Ascending aorta (tissue), 2 donors: Measurements from ENCODE around the gene PHAF1. TPM values are rescaled to one million over a fixed set of nuclear protein-coding genes. Genes with fewer than 3 reads are reported as not detected.

ENCODE experiments used
- DNase-seq, 2 donors: peaks; one replicate each; pipeline ENCODE4 v3.0.0-alpha.2; 2019; ENCODE audit warnings: low spot score in 2 of 2
- H3K27ac ChIP-seq, 2 donors: fragments of 200-600 bp; sonication (generic); one replicate each; pipeline ENCODE4 v1.5.1; 2016 to 2017; ENCODE audit warnings: mild to moderate bottlenecking in 1 of 2
- H3K27me3 ChIP-seq: fragments of 200-600 bp; sonication (generic); one replicate; pipeline ENCODE4 v1.5.1; 2017
- H3K36me3 ChIP-seq, 2 donors: fragments of 200-600 bp; sonication (generic); one replicate each; pipeline ENCODE4 v1.5.1; 2016
- H3K4me1 ChIP-seq, 2 donors: fragments of 200-600 bp; sonication (generic); one replicate each; pipeline ENCODE4 v1.5.1; 2016 to 2017; ENCODE audit warnings: mild to moderate bottlenecking in 1 of 2
- H3K4me3 ChIP-seq, 2 donors: fragments of 200-600 bp; sonication (generic); one replicate each; pipeline ENCODE4 v1.5.1; 2016 to 2017; ENCODE audit warnings: mild to moderate bottlenecking in 1 of 2
- H3K9me3 ChIP-seq, 2 donors: fragments of 200-600 bp; sonication (generic); one replicate each; pipeline ENCODE4 v1.5.1; 2016
- intact Hi-C: fragments of 100-400 bp; cut with DNase I; formaldehyde crosslinking; loops from one replicate; pipeline ENCODE4 v1.15.1; 2023
- total RNA-seq: library from RNA; depleted of rRNA; stranded (reverse); fragments of >200 nt; gene quantifications from one replicate; pipeline ENCODE4 v1.1.0, GENCODE V29; 2016
- TF ChIP-seq, protein P1 (sequence below), 3 experiments: fragments of 200-600 bp in 2 of 3; fragments of 450-650 bp in 1 of 3; sonication (generic) in 2 of 3; IDR thresholded peaks; one replicate each; pipeline ENCODE4 v1.5.1; 2016 to 2019; ENCODE audit warnings: antibody characterized with exemption in 3 of 3, mild to moderate bottlenecking in 1 of 3, moderate library complexity in 1 of 3

Gene PHAF1
- total RNA-seq, 1 donor from 2014 or later = 4.5 TPM

DNA sequence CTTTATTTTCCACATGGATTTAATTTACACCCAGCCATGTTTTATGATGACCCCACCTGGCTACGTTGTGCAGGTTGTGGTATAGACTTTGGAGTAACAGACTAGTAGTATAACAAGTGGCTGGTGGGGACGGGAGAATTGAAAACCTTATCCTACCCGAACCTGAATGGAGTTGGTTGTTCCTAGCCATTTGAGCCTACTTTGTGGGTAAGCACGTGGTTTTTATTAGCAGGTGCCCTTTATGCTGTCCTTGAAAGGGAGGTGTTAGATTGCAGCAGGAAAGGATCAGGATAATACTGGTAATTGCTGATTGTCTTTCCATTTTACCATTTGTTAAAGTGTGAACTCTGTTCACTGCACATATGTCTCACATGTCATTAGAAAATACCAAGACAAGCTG, 31.9 kb upstream of the PHAF1 start:
- Histone ChIP-seq H3K4me1 (no peaks in the 10 kb centered on the region), H3K4me3 (no peak overlapping the region), H3K27me3 (no peaks in the 10 kb centered on the region), H3K9me3 (no peaks in the 10 kb centered on the region), H3K36me3 (peaks cover 16 to 17% of the 10 kb centered on the region in 2 donors), H3K27ac (no peak overlapping the region)
- TF ChIP-seq, protein P1, sequence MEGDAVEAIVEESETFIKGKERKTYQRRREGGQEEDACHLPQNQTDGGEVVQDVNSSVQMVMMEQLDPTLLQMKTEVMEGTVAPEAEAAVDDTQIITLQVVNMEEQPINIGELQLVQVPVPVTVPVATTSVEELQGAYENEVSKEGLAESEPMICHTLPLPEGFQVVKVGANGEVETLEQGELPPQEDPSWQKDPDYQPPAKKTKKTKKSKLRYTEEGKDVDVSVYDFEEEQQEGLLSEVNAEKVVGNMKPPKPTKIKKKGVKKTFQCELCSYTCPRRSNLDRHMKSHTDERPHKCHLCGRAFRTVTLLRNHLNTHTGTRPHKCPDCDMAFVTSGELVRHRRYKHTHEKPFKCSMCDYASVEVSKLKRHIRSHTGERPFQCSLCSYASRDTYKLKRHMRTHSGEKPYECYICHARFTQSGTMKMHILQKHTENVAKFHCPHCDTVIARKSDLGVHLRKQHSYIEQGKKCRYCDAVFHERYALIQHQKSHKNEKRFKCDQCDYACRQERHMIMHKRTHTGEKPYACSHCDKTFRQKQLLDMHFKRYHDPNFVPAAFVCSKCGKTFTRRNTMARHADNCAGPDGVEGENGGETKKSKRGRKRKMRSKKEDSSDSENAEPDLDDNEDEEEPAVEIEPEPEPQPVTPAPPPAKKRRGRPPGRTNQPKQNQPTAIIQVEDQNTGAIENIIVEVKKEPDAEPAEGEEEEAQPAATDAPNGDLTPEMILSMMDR (IDR thresholded peaks at IDR 0.05) = no peak
- DNase-seq = no peak
- intact Hi-C loops = no loop called here

DNA sequence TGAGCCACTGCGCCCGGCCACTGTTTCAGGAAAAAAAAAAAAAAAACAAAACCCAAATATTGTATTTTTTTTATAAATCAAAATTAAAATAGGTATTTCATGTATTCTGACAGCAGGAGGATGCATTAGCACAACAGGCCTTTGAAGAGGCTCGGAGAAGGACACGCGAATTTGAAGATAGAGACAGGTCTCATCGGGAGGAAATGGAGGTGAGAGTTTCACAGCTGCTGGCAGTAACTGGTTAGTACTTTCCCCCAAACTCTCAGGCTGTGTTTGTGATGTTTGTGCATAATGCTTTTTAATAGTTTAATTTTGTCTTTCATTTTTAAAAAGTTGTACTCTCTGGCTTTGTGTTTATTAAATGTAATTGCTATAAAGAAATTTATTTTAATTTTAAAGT, 27.6 kb upstream of the PHAF1 start:
- Histone ChIP-seq H3K27ac (no peak overlapping the region), H3K27me3 (no peaks in the 10 kb centered on the region), H3K36me3 (peaks cover 0 to 9% of the 10 kb centered on the region in 2 donors), H3K9me3 (no peaks in the 10 kb centered on the region), H3K4me3 (no peak overlapping the region), H3K4me1 (peaks cover 0 to 2% of the 10 kb centered on the region in 2 donors)
- DNase-seq = no peak
- TF ChIP-seq, protein P1 (IDR thresholded peaks at IDR 0.05) = no peak
- intact Hi-C loops = no loop called here

DNA sequence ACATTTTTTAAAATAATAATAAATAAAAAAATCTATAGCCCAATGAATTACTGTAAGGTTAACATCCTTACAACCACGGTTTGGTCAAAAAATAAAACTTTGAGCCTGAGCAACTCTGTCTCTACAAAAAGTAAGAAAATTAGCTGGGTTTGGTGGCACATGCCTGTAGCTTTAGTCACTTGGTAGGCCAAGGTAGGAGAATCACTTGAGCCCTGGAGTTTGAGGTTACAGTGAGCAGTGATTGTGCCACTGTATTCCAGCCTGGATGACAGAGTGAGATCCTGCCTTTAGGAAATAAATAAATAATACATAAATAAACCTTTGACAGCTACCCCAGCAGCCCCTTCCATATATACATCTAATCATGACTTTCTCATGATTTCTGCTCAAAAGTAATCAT, 26.9 kb upstream of the PHAF1 start:
- no peaks in the 10 kb centered on the region for H3K27me3 ChIP-seq
- intact Hi-C loops = no loop called here

DNA sequence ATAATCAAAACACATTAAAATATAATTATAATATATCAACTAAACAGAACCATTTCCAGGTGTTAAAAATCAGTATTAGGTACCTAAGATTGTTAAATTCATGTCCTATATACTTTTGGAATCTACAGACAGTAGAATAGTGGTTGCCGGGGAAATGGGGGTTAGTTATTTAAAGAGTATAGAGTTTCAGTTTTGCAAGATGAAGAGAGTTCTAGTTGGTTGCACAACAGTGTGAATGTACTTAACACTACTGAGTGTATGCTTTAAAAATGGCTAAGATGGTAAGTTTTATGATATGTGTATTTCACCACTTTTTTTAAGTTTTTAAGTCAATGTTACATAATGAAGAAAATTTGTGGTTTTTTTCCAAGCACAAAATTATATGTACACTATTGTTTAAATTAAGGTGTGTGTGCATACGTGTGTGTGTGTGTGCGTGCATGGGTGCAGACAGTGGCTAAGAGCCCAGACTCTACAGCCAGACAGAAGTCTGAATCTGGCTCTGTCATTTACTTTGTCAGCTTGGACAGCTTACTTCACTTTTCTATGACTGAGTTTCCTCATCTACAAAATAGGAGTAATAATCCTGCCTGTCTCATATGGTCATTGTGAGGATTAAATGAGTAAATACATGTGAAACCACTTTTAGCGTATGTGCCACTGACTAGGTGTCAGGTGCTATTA, 25.3 kb upstream of the PHAF1 start:
- Histone ChIP-seq H3K27ac (no peak overlapping the region), H3K27me3 (no peaks in the 10 kb centered on the region), H3K36me3 (peaks cover 0 to 9% of the 10 kb centered on the region in 2 donors), H3K4me3 (no peak overlapping the region), H3K4me1 (peaks cover 0 to 2% of the 10 kb centered on the region in 2 donors), H3K9me3 (no peaks in the 10 kb centered on the region)
- no peak for DNase-seq
- intact Hi-C loops = no loop called here
- TF ChIP-seq, protein P1 (IDR thresholded peaks at IDR 0.05) = no peak

More for the DNA sequence above, 26.9 kb upstream of the PHAF1 start:
- Histone ChIP-seq H3K27ac (no peak overlapping the region), H3K9me3 (no peaks in the 10 kb centered on the region), H3K36me3 (peaks cover 0 to 9% of the 10 kb centered on the region in 2 donors), H3K4me3 (no peak overlapping the region), H3K4me1 (peaks cover 0 to 2% of the 10 kb centered on the region in 2 donors)
- no peak for DNase-seq
- TF ChIP-seq, protein P1 (IDR thresholded peaks at IDR 0.05) = no peak

DNA sequence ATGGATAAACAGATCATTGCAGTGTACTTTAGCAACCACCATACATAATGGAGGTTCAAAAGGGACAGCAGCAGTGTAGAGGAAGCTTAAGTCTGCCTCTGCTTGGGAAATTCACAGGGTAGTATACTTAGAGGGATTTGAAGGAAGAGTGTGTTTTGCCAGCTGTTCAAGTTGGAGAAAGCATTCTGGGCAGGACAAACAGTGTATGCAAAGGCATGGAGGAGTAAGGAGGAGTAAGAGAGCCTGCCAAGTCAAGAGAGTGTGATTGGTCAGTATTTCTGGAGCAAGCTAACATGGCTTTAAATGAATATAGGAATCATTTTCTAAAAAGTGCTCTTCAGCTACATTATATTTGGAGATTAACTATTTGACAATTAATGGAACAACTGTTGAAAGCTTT, 22.9 kb upstream of the PHAF1 start:
- Histone ChIP-seq H3K27ac (no peak overlapping the region), H3K36me3 (peaks cover 0 to 9% of the 10 kb centered on the region in 2 donors), H3K27me3 (no peaks in the 10 kb centered on the region), H3K4me3 (no peak overlapping the region), H3K9me3 (no peaks in the 10 kb centered on the region), H3K4me1 (peaks cover 0 to 2% of the 10 kb centered on the region in 2 donors)
- TF ChIP-seq, protein P1 (IDR thresholded peaks at IDR 0.05) = no peak
- no peak for DNase-seq
- intact Hi-C loops = no loop called here
